Fibroblast of villous mesenchyme (primary cell): ENCODE data around the gene JMJD1C. TPM values are rescaled to one million over a fixed set of nuclear protein-coding genes. Genes with fewer than 3 reads are reported as not detected.
"Not testable (repeated sequence)": the region's sequence is repeated elsewhere in the genome, so short reads cannot be mapped to it uniquely, and the experiment has no call there.

Experiments
- DNase-seq: peaks from one replicate; pipeline ENCODE4 v3.0.0-alpha.2; 2010; ENCODE audit warnings: low read depth
- H3K4me3 ChIP-seq: 2 replicates; pipeline ENCODE4 v1.5.1; 2011; ENCODE audit warnings: low read depth, mild to moderate bottlenecking, low read length
- total RNA-seq: library from RNA; depleted of rRNA; stranded (reverse); fragments of >200 nt; gene quantifications from 2 replicates; pipeline ENCODE4 v1.2.3, GENCODE V29; 2012
- TF ChIP-seq, protein P1 (sequence below): IDR thresholded peaks from 2 replicates; pipeline ENCODE4 v1.5.1; 2012; ENCODE audit warnings: low read depth, mild to moderate bottlenecking, low read length; ENCODE audit not compliant: insufficient read depth

Gene JMJD1C
- total RNA-seq, 1 donor: 98.4 TPM

DNA sequence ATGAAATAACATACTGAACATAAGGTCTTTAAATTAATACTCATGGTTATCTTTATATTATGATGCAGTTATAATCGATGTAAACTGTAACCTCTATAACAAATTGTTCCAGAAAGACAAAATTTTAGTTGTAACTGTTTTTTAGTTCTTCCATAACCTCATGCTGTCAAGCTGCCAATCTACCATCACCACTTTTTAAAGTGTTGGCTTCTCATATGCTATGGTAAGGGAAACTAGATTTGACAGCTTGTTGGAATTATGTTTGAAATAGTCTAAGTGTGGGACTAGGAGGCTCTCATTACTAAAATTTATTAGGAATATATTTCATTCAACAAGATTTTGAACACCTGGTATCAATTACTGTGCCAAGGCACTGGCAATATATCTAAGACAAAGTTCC lies 227.3 kb downstream of the JMJD1C start:
- DNase-seq: no peak
- TF ChIP-seq, protein P1, sequence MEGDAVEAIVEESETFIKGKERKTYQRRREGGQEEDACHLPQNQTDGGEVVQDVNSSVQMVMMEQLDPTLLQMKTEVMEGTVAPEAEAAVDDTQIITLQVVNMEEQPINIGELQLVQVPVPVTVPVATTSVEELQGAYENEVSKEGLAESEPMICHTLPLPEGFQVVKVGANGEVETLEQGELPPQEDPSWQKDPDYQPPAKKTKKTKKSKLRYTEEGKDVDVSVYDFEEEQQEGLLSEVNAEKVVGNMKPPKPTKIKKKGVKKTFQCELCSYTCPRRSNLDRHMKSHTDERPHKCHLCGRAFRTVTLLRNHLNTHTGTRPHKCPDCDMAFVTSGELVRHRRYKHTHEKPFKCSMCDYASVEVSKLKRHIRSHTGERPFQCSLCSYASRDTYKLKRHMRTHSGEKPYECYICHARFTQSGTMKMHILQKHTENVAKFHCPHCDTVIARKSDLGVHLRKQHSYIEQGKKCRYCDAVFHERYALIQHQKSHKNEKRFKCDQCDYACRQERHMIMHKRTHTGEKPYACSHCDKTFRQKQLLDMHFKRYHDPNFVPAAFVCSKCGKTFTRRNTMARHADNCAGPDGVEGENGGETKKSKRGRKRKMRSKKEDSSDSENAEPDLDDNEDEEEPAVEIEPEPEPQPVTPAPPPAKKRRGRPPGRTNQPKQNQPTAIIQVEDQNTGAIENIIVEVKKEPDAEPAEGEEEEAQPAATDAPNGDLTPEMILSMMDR: no peak
- H3K4me3 ChIP-seq: no peak overlapping the region

DNA sequence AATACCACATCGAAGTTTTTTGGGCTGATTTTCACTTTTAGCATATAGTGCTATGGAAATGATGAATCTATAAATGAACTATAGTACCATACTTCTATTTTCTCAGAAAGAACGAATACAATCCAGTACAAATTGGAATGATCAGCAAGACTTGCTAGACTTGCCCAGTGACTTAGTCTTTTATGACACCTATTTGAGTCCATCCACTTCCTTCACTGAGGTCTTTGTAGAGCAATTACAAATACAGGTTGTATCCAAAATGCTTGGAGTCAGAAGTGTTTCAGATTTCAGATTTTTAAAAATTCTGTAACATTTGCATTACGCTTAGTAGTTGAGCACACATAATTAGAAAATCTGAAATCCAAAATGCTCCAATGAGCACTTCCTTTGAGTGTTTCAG lies 228.4 kb downstream of the JMJD1C start:
- no peak overlapping the region for H3K4me3 ChIP-seq
- DNase-seq: no peak
- TF ChIP-seq, protein P1: no peak

DNA sequence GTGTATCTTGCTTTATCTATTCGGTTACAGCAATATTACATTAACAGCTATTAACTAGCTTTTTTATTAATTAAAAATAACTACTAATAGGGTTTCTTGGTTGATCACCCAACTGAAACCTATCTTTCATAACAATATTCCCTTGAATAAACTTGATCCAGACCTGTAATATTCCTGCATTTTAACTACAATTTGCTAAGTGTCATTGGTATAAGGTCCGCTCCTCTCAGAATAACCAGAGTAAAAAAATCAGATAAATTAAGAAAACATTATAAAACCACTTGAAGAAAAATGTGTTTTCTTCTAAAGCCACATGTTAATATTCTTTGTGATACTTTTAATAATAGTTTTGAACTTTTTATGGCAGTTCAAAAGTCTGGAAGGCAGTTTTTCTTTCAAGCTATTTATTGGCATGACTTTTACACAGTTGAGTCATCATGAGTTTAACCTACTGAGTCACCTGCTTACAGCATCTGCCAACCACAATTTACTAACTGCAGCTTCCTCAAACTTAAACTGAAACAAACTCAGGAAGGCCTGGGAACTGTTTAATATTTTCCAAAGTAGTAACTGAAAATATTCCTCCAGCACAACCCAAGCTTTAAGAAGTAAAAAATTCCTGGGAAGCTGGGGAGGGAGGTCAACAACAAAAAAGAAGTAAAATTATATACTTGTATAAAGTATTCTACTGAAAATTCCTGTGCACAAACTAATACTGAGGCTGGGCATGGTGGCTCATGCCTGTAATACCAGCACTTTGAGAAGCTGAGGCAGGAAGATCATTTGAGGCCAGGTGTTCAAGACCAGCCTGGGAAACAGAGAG lies 229.5 kb downstream of the JMJD1C start:
- no peak overlapping the region for H3K4me3 ChIP-seq
- TF ChIP-seq, protein P1: no peak
- peak; percentile 97 for DNase-seq

DNA sequence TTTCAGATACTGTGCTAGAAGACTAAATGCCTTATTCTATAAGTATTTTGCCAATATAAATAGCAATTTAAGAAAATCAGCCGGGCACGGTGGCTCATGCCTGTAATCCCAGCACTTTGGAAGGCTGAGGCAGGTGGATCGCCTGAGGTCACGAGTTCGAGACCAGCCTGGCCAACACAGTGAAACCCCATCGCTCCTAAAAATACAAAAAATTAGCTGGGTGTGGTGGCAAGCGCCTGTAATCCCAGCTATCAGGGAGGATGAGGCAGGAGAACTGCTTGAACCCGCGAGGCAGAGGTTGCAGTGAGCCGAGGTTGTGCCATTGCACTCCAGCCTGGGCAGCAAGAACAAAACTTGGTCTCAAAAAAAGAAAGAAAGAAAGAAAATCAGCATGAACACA lies 230.6 kb downstream of the JMJD1C start:
- DNase-seq, H3K4me3 ChIP-seq: not testable (repeated sequence)

DNA sequence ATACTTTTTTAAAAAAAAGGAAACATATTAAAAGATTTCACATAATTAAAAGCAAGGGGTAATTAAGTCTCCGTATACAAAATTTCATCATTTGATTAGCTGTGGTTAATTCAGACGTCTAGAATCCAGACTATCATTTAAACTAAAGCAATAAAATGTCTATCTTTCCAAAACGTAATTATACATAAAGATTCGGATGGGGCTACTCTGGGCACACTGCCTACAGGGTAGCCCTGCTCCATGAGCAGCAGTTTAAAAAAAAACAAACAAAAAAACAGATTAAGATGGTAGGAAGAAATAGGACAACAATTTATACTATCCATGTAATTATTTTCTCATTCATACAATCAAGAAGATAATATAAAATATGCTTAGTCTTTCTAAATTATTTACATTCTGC lies 236.6 kb downstream of the JMJD1C start:
- TF ChIP-seq, protein P1: no peak
- H3K4me3 ChIP-seq: no peak overlapping the region
- DNase-seq: no peak

DNA sequence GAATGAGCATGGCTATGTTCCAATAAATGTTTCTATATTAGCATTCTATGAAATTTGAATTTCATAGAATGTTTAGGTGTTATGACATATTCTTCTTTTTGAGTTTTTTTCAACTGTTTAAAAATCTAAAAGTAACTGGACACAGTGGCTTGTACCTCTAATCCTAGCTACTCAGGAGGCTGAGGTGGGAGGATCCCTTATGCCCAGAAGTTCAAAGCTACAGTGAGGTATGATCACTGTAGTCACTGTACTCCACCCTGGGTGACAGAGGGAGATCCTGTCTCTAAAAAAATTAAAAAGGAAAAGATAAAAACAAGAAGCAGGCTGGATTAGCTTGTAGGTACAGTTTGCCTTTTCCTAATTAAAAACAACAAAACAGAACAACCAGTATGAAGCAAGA lies 237.5 kb downstream of the JMJD1C start:
- DNase-seq: no peak
- no peak overlapping the region for H3K4me3 ChIP-seq
- TF ChIP-seq, protein P1: no peak

DNA sequence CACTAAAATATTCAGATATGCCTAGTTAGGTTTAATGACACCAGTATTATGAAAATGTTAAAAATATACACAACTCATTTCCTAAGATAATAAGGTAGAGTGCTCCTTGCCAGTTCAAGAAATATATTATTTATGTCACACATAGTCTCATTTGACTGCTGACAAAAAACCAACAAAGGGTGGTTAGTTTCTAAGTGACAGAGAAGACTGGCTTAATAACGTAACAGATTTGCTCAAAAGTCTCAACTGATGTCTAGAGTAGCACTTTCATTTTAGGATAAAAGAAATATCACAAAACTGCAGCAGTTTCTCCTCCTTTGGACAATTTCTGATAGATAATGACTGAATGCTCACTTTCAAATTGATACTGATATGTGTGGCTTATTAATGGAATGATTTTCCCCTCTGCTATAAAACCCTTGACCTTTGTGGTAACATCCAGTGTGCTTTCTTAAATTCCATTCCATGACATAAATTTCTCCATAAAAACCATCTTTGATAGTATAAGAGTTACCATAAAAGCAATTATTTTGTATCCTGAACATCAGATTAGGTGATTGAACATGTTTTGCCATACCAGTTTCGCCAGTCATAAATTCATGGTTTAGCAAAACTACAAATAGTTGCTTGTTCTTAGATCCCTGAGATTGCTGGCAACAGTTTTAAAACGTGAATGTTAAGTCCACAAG lies 238.4 kb downstream of the JMJD1C start:
- DNase-seq: peak; percentile 37
- no peak overlapping the region for H3K4me3 ChIP-seq
- TF ChIP-seq, protein P1: no peak
